DOHH2 (cell line): Measurements from ENCODE around the gene SLC44A1.

Source experiments
- EZH2phosphoT487 ChIP-seq: fragments of 200-600 bp; sonication (generic); IDR thresholded peaks from 2 replicates; pipeline ENCODE4 v1.6.1; 2017; ENCODE audit warnings: borderline replicate concordance, mild to moderate bottlenecking, antibody characterized with exemption, low read length, moderate library complexity, mixed read lengths
- TF ChIP-seq, protein P1 (sequence below): fragments of 200-600 bp; sonication (generic); IDR thresholded peaks from one replicate; pipeline ENCODE4 v1.5.1; 2014; ENCODE audit warnings: antibody characterized with exemption, mild to moderate bottlenecking, low read depth, low read length; ENCODE audit not compliant: poor library complexity, severe bottlenecking

DNA sequence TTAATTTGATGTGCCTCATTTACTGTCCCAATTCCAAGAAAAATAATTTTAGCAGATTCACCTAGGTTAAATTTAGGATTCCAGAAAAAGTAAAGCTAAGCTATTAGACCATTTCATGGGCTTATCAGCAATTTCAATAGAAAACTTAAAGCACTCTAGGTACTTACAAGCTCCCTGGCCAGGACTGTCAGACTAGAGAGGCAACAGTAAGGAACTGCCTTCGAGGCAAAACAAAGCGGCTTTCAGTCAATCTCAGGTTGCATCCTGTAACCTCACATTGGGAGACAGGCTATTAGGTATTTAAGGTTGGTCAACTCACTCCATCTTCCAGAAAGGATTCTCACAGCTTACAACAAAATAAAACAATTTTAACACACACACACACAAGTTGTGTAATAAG is 154.7 kb downstream of the SLC44A1 start:
- TF ChIP-seq, protein P1, sequence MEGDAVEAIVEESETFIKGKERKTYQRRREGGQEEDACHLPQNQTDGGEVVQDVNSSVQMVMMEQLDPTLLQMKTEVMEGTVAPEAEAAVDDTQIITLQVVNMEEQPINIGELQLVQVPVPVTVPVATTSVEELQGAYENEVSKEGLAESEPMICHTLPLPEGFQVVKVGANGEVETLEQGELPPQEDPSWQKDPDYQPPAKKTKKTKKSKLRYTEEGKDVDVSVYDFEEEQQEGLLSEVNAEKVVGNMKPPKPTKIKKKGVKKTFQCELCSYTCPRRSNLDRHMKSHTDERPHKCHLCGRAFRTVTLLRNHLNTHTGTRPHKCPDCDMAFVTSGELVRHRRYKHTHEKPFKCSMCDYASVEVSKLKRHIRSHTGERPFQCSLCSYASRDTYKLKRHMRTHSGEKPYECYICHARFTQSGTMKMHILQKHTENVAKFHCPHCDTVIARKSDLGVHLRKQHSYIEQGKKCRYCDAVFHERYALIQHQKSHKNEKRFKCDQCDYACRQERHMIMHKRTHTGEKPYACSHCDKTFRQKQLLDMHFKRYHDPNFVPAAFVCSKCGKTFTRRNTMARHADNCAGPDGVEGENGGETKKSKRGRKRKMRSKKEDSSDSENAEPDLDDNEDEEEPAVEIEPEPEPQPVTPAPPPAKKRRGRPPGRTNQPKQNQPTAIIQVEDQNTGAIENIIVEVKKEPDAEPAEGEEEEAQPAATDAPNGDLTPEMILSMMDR, result no peak
- TF ChIP-seq EZH2phosphoT487, result no peak
